K562 (cell line): Measurements from ENCODE around the gene FHL5. TPM values are rescaled to one million over a fixed set of nuclear protein-coding genes. Genes with fewer than 3 reads are reported as not detected.

Experiments used
- ATAC-seq: fragments of 200-7000 bp; cut with Tn5 transposase; 3 replicates; pipeline ENCODE4 v1.9.1; 2020; ENCODE audit warnings: moderate library complexity
- BruUV-seq: library from RNA; stranded (reverse); fragments of 400-500 nt; replicated peaks from 2 replicates; lab custom pipeline; 2021; lab: Mats Ljungman, UMichigan
- CTCF ChIA-PET: fragments of 300-600 bp; formaldehyde crosslinking; extraction: SDS; loops from one replicate; lab custom pipeline; 2021; ENCODE audit warnings: low intra/inter-chr PET ratio; lab: Yijun Ruan, JAX
- POLR2A ChIA-PET: fragments of 300-600, 350-650 bp; sonication (Branson Sonifier 250); formaldehyde crosslinking; extraction: SDS; loops from one replicate; lab custom pipeline; 2021; ENCODE audit warnings: antibody characterized with exemption, inconsistent platforms; lab: Yijun Ruan, JAX
- DNase-seq, 4 experiments: peaks; one replicate each; pipeline versions ENCODE4 v3.0.0 to v3.0.0-alpha.2; 2011 to 2018; ENCODE audit warnings: low spot score in 3 of 4, mixed read lengths in 3 of 4; ENCODE audit errors: extremely low read depth in 1 of 4
- FAIRE-seq: peaks from 2 replicates; lab custom pipeline; 2011; peaks lifted over from hg19 to GRCh38; lab: Jason Lieb, UNC
- H2AFZ ChIP-seq: 2 replicates; pipeline ENCODE4 v1.6.0; 2011; ENCODE audit warnings: low read depth, low read length, control low read depth, inconsistent platforms
- H3K27ac ChIP-seq: fragments of 200-600 bp; 3 replicates; pipeline ENCODE4 v1.8.0; 2011; ENCODE audit warnings: low read depth, mild to moderate bottlenecking, control low read depth, inconsistent platforms, low read length, moderate library complexity, mixed read lengths; ENCODE audit errors: extremely low read depth
- H3K27me3 ChIP-seq, 2 experiments: fragments of 300-600 bp in 1 of 2; 2 replicates in 1 of 2; 3 replicates in 1 of 2; pipeline versions ENCODE4 v1.6.0 to v1.8.0; 2011; ENCODE audit warnings: inconsistent platforms in 2 of 2, low read length in 2 of 2, mild to moderate bottlenecking in 1 of 2, mixed read lengths in 1 of 2, moderate library complexity in 1 of 2; ENCODE audit not compliant: control insufficient read depth in 2 of 2, insufficient read depth in 2 of 2
- H3K36me3 ChIP-seq: fragments of 300-600 bp; 3 replicates; pipeline ENCODE4 v1.8.0; 2011; ENCODE audit warnings: mild to moderate bottlenecking, low read length, inconsistent platforms; ENCODE audit not compliant: control insufficient read depth, insufficient read depth
- H3K4me1 ChIP-seq, 2 experiments: fragments of 200-600 bp in 1 of 2; replicated peaks in 1 of 2; 2 replicates in 1 of 2; 3 replicates in 1 of 2; pipeline versions ENCODE4 v1.5.1 to v1.8.0; 2011; ENCODE audit warnings: inconsistent platforms in 2 of 2, low read length in 2 of 2, mild to moderate bottlenecking in 1 of 2, mixed read lengths in 1 of 2, moderate library complexity in 1 of 2; ENCODE audit not compliant: control insufficient read depth in 2 of 2, insufficient read depth in 2 of 2
- H3K4me2 ChIP-seq: 2 replicates; pipeline ENCODE4 v1.6.1; 2011; ENCODE audit warnings: low read length, control low read depth, inconsistent platforms, mixed read lengths; ENCODE audit not compliant: insufficient read depth
- H3K4me3 ChIP-seq: fragments of 200-600 bp; sonication (generic), shearing (Covaris generic); 2 replicates; pipeline ENCODE4 v1.5.1; 2016; ENCODE audit warnings: control low read depth, inconsistent platforms
- H3K79me2 ChIP-seq: fragments of 200-600 bp; 3 replicates; pipeline ENCODE4 v1.8.0; 2011; ENCODE audit warnings: low read length, inconsistent platforms; ENCODE audit not compliant: control insufficient read depth, insufficient read depth
- H3K9ac ChIP-seq, 2 experiments: 2 replicates each; pipeline versions ENCODE4 v1.6.0 to v1.6.1; 2011; ENCODE audit warnings: low read depth in 2 of 2, low read length in 2 of 2, control low read depth in 1 of 2, inconsistent platforms in 1 of 2, mild to moderate bottlenecking in 1 of 2, mixed read lengths in 1 of 2; ENCODE audit not compliant: insufficient read depth in 1 of 2
- H3K9me1 ChIP-seq: one replicate; pipeline ENCODE4 v1.6.0; 2011; ENCODE audit warnings: inconsistent platforms, mild to moderate bottlenecking, low read length, moderate library complexity; ENCODE audit not compliant: control insufficient read depth, insufficient read depth
- H3K9me3 ChIP-seq: replicated peaks from 2 replicates; pipeline ENCODE4 v1.5.1; 2011; ENCODE audit warnings: low read depth, low read length, inconsistent platforms; ENCODE audit not compliant: control insufficient read depth, insufficient read depth
- H4K20me1 ChIP-seq: replicated peaks from 2 replicates; pipeline ENCODE4 v1.6.1; 2011; ENCODE audit warnings: low read length, inconsistent platforms, mixed read lengths; ENCODE audit not compliant: control insufficient read depth, insufficient read depth
- ARID2 ChIP-seq: fragments of 450-650 bp; IDR thresholded peaks from 2 replicates; pipeline ENCODE4 v1.6.1; 2017; ENCODE audit warnings: antibody characterized with exemption, mild to moderate bottlenecking
- KDM2B ChIP-seq: fragments of 250-450 bp; sonication (Bioruptor Pico); IDR thresholded peaks from 2 replicates; pipeline ENCODE4 v1.8.0; 2021; ENCODE audit warnings: mild to moderate bottlenecking, moderate library complexity
- NCOA2 ChIP-seq, 2 experiments: fragments of 450-650 bp; IDR thresholded peaks; 2 replicates each; pipeline ENCODE4 v1.6.1; 2018; ENCODE audit warnings: mild to moderate bottlenecking in 2 of 2, moderate library complexity in 1 of 2; ENCODE audit not compliant: partially characterized antibody in 2 of 2
- NEUROD1 ChIP-seq: fragments of 150-350 bp; IDR thresholded peaks from 2 replicates; pipeline ENCODE4 v1.6.1; 2014; ENCODE audit warnings: borderline replicate concordance, low read length, low read depth; ENCODE audit not compliant: partially characterized antibody
- NR4A1 ChIP-seq, 2 experiments: fragments of 250-450 bp in 1 of 2; fragments of 450-650 bp in 1 of 2; sonication (Bioruptor Pico) in 1 of 2; IDR thresholded peaks; 2 replicates each; pipeline versions ENCODE4 v1.4.0 to v1.6.1; 2016 to 2020; ENCODE audit warnings: mild to moderate bottlenecking in 2 of 2, missing compliant biosample characterization in 1 of 2, missing genetic modification characterization in 1 of 2, moderate library complexity in 1 of 2
- STAT5B ChIP-seq: fragments of 250-450 bp; sonication (Bioruptor Pico); IDR thresholded peaks from 2 replicates; pipeline ENCODE4 v1.8.0; 2021; ENCODE audit warnings: mild to moderate bottlenecking, inconsistent platforms
- TAF7 ChIP-seq: fragments of 450-650 bp; IDR thresholded peaks from 2 replicates; pipeline ENCODE4 v1.6.1; 2016; ENCODE audit warnings: missing genetic modification characterization, missing compliant biosample characterization
- ZNF253 ChIP-seq: fragments of 250-450 bp; sonication (Bioruptor Pico); conservative IDR thresholded peaks from 2 replicates; pipeline ENCODE4 v1.6.1; 2021; ENCODE audit warnings: mild to moderate bottlenecking
- ZNF347 ChIP-seq: fragments of 450-650 bp; formaldehyde crosslinking; IDR thresholded peaks from 2 replicates; pipeline ENCODE4 v1.4.0; 2020; ENCODE audit warnings: low read depth, mild to moderate bottlenecking, moderate library complexity
- ZNF644 ChIP-seq: fragments of 200-800 bp; sonication (Bioruptor generic); IDR thresholded peaks from 2 replicates; pipeline ENCODE4 v1.6.1; 2016; ENCODE audit warnings: low read depth, missing genetic modification characterization, missing compliant biosample characterization
- ZNF717 ChIP-seq: fragments of 250-450 bp; sonication (Bioruptor Pico); IDR thresholded peaks from 2 replicates; pipeline ENCODE4 v1.5.0; 2021
- ZZZ3 ChIP-seq: fragments of 450-650 bp; IDR thresholded peaks from 2 replicates; pipeline ENCODE4 v1.6.1; 2016; ENCODE audit warnings: antibody characterized with exemption, mild to moderate bottlenecking, moderate library complexity
- whole genome bisulfite sequencing: fragments of 100-300 bp; shearing (Covaris generic); methylation state at CpG from one replicate; pipeline ENCODE4 v1.1.6; 2016; ENCODE audit warnings: low coverage, mixed read lengths; ENCODE audit not compliant: insufficient coverage; ENCODE audit errors: missing lambda C conversion rate; 5-methylcytosine and 5-hydroxymethylcytosine counted together
- in situ Hi-C: fragments of 300-500 bp; cut with MboI; formaldehyde crosslinking; loops from 4 replicates; pipeline ENCODE4 v1.15.0; 2018; ENCODE audit warnings: inconsistent platforms, mixed read lengths
- intact Hi-C: fragments of 100-400 bp; cut with micrococcal nuclease; formaldehyde crosslinking; loops from 2 replicates; pipeline ENCODE4 v1.14.2; 2022
- polyA plus RNA-seq, 8 experiments: library from polyadenylated mRNA; depleted of rRNA in 4 of 8; stranded (reverse) in 5 of 8; unstranded in 3 of 8; fragments of >200 nt; fragmentation: Nextera tagmentation in 2 of 8; fragmentation: Illumina TruSeq in 1 of 8; extraction: Ambion mirVana in 2 of 8; extraction: Trizol in 1 of 8; gene quantifications; 2 replicates each; pipeline versions ENCODE4 v1.2.1 to v1.2.3, GENCODE V29; 2011 to 2014; ENCODE audit warnings: inconsistent platforms in 1 of 8, missing spikeins in 1 of 8
- total RNA-seq, 7 experiments: library from RNA; depleted of rRNA in 6 of 7; stranded (reverse); fragments of >200 nt in 6 of 7; fragmentation: Illumina TruSeq in 2 of 7; extraction: Trizol in 2 of 7; gene quantifications; 2 replicates each; pipeline versions ENCODE4 v1.2.1 to v1.2.3, GENCODE V29; 2011 to 2021; ENCODE audit warnings: low replicate concordance in 1 of 7
- TF ChIP-seq, protein P1 (sequence below): fragments of 250-450 bp; sonication (Bioruptor Pico); IDR thresholded peaks from 2 replicates; pipeline ENCODE4 v1.8.0; 2022; ENCODE audit warnings: inconsistent platforms

Gene FHL5
- total and polyA plus RNA-seq, 9 of the 15 experiments (the other 6 are each of a cell fraction or from before 2014, with no cell fraction given): not detected

DNA sequence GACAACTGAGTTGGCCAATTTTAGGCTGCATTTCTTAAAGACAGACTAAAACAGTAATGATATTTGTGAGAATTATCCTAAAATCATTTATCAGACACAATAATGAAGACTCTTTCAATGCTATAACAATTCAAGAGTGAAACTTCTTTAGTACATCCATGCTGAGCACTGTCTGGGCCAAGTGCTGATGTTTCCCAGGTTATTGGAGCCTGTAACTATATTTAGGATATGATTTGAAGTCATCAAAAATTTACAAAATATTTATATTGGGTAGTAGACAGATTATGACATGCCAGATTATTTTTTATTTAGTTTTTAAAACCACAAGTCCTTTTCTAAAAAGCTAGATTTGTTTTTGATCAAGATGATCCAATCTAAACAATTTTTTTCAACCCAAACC, 45.1 kb downstream of the FHL5 start (continued):
- TF ChIP-seq ZZZ3: no peak
- no peak for TF ChIP-seq NCOA2 (IDR thresholded peaks at IDR 0.05; ENCODE audit: partially characterized antibody in 2 of 2)
- TF ChIP-seq, protein P1, sequence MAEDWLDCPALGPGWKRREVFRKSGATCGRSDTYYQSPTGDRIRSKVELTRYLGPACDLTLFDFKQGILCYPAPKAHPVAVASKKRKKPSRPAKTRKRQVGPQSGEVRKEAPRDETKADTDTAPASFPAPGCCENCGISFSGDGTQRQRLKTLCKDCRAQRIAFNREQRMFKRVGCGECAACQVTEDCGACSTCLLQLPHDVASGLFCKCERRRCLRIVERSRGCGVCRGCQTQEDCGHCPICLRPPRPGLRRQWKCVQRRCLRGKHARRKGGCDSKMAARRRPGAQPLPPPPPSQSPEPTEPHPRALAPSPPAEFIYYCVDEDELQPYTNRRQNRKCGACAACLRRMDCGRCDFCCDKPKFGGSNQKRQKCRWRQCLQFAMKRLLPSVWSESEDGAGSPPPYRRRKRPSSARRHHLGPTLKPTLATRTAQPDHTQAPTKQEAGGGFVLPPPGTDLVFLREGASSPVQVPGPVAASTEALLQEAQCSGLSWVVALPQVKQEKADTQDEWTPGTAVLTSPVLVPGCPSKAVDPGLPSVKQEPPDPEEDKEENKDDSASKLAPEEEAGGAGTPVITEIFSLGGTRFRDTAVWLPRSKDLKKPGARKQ (CRISPR knock-in tag): no peak
- TF ChIP-seq TAF7: no peak

DNA sequence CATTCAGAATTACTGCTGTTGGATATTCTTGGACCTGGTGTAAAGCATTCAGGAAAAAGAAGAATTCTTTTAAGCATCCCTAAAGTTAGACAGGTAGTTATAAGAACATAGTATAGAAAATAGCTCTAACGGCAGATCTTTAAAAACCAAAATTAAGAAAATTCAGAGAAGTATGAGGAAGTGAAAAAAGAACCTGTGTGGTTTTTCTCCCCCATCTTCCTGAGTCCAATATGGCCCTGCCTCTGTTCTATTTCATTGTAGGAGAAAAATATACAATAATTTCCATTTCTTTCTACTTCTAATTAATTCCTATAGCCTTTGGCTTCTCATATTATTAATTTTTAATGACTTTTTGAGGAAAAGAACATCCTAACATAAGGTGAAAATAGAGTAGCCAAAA, 47.1 kb downstream of the FHL5 start:
- Histone ChIP-seq H3K4me3 (no peak overlapping the region), H3K4me2 (no peak overlapping the region)
- ATAC-seq: no peak
- TF ChIP-seq NEUROD1 (no peak), ZNF644 (no peak), NR4A1 (CRISPR knock-in tag; IDR thresholded peaks at IDR 0.05) (no peak), NR4A1 (tag; IDR thresholded peaks at IDR 0.05) (no peak), ZNF253 (CRISPR knock-in tag) (no peak), ZNF717 (CRISPR knock-in tag) (no peak), STAT5B (no peak), ARID2 (no peak), ZNF347 (no peak), KDM2B (no peak)
- TF ChIP-seq, all 486 proteins: peak for 0
- H3K4me1 ChIP-seq: no peaks in the 10 kb centered on the region
- no peak overlapping the region for H3K9ac ChIP-seq
- intact Hi-C loops (no loop called here), in situ Hi-C loops (no loop called here)
- no TSS peak for BruUV-seq
- H3K27ac ChIP-seq: no peak overlapping the region
- no peaks in the 10 kb centered on the region for H3K9me3 ChIP-seq
- H3K9me1 ChIP-seq: no peaks in the 10 kb centered on the region
- FAIRE-seq (no peak), DNase-seq (no peak)
- no peaks in the 10 kb centered on the region for H4K20me1 ChIP-seq
- no peaks in the 10 kb centered on the region for H3K36me3 ChIP-seq
- no peaks in the 10 kb centered on the region for H3K79me2 ChIP-seq
- WGBS: 0% methylated on average over 1 of the region's 1 CpG
- H3K27me3 ChIP-seq: no peaks in the 10 kb centered on the region
- CTCF ChIA-PET: no interaction called here
- no peak overlapping the region for H2AFZ ChIP-seq
- POLR2A ChIA-PET: no interaction called here
